H1 (cell line): ENCODE data around the gene PTGDS.

Source experiments
- ASH2L ChIP-seq: fragments of 200-600, 300-600 bp; sonication (generic); IDR thresholded peaks from one replicate; pipeline ENCODE4 v1.7.1; 2017; ENCODE audit warnings: low read length
- BRCA1 ChIP-seq: IDR thresholded peaks from 2 replicates; pipeline ENCODE4 v1.6.1; 2012; ENCODE audit warnings: low read depth, low read length, improper control_type of control experiment
- EGR1 ChIP-seq: IDR thresholded peaks from 2 replicates; pipeline ENCODE4 v1.6.1; 2011; ENCODE audit warnings: low read depth, low read length, borderline replicate concordance
- JUND ChIP-seq: IDR thresholded peaks from 2 replicates; pipeline ENCODE4 v1.6.1; 2011; ENCODE audit warnings: mild to moderate bottlenecking, improper control_type of control experiment, low read length
- MAX ChIP-seq: IDR thresholded peaks from 2 replicates; pipeline ENCODE4 v1.6.1; 2012; ENCODE audit warnings: inconsistent platforms
- POLR2A ChIP-seq, 2 experiments: IDR thresholded peaks; 1 replicate in 1 of 2; 2 replicates in 1 of 2; pipeline ENCODE4 v1.6.1; 2011; ENCODE audit warnings: low read depth in 2 of 2, low read length in 2 of 2, mild to moderate bottlenecking in 2 of 2; ENCODE audit errors: control extremely low read depth in 1 of 2
- RAD21 ChIP-seq, 2 experiments: IDR thresholded peaks in 1 of 2; conservative IDR thresholded peaks in 1 of 2; 2 replicates each; pipeline ENCODE4 v1.6.1; 2011; ENCODE audit warnings: low read depth in 2 of 2, low read length in 2 of 2, improper control_type of control experiment in 1 of 2, inconsistent platforms in 1 of 2, mild to moderate bottlenecking in 1 of 2, moderate library complexity in 1 of 2
- SP1 ChIP-seq: IDR thresholded peaks from 2 replicates; pipeline ENCODE4 v1.6.1; 2011; ENCODE audit warnings: low read depth, low read length
- SRF ChIP-seq: IDR thresholded peaks from 2 replicates; pipeline ENCODE4 v1.6.1; 2011; ENCODE audit warnings: mild to moderate bottlenecking, low read depth, low read length, moderate library complexity
- TAF1 ChIP-seq: IDR thresholded peaks from 2 replicates; pipeline ENCODE4 v1.6.1; 2011; ENCODE audit warnings: mild to moderate bottlenecking, low read depth, low read length
- TBP ChIP-seq: IDR thresholded peaks from 2 replicates; pipeline ENCODE4 v1.6.1; 2011; ENCODE audit warnings: low read depth, low read length, improper control_type of control experiment
- TF ChIP-seq, protein P1 (sequence below), 3 experiments: IDR thresholded peaks; 1 replicate in 2 of 3; 2 replicates in 1 of 3; pipeline versions ENCODE4 v1.5.1 to v1.6.1; 2011; ENCODE audit warnings: low read length in 3 of 3, mild to moderate bottlenecking in 3 of 3, inconsistent platforms in 2 of 3, low read depth in 1 of 3, moderate library complexity in 1 of 3; ENCODE audit not compliant: insufficient read depth in 1 of 3; ENCODE audit errors: control extremely low read depth in 1 of 3

DNA sequence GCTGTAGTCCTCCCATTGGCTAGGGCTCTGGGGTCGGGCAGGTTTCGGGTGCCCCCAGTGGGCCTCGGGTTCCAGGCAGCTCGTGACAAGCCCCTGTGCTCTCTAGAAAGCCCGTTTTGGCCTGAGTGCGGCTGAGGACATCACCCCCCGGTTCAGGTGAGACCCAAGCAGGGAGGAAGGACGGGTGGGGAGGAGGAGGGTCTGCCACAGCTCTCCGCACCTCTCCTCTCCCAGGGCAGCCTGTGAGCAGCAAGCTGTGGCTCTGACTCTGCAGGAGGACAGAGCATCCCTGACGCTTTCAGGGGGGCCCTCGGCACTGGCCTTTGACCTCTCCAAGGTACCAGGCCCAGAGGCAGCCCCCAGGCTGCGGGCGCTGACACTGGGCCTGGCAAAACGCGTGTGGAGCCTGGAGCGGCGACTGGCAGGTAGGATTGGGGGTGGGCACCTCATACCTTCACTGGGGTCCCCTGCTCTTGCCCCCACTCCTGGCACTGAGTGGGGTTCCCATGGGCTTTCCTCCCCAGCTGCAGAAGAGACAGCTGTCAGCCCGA lies 15.6 kb downstream of the PTGDS start:
- TF ChIP-seq JUND: no peak
- TF ChIP-seq SRF: no peak
- TF ChIP-seq, protein P1, sequence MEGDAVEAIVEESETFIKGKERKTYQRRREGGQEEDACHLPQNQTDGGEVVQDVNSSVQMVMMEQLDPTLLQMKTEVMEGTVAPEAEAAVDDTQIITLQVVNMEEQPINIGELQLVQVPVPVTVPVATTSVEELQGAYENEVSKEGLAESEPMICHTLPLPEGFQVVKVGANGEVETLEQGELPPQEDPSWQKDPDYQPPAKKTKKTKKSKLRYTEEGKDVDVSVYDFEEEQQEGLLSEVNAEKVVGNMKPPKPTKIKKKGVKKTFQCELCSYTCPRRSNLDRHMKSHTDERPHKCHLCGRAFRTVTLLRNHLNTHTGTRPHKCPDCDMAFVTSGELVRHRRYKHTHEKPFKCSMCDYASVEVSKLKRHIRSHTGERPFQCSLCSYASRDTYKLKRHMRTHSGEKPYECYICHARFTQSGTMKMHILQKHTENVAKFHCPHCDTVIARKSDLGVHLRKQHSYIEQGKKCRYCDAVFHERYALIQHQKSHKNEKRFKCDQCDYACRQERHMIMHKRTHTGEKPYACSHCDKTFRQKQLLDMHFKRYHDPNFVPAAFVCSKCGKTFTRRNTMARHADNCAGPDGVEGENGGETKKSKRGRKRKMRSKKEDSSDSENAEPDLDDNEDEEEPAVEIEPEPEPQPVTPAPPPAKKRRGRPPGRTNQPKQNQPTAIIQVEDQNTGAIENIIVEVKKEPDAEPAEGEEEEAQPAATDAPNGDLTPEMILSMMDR (IDR thresholded peaks at IDR 0.05; ENCODE audit: control extremely low read depth in 1 of 3, insufficient read depth in 1 of 3, low read depth in 1 of 3, low read length in 3 of 3): no peak
- no peak for TF ChIP-seq TBP
- no peak for TF ChIP-seq ASH2L
- no peak for TF ChIP-seq BRCA1
- no peak for TF ChIP-seq EGR1
- no peak for TF ChIP-seq MAX
- TF ChIP-seq RAD21 (IDR thresholded peaks at IDR 0.05 in 1 of 2, conservative IDR thresholded peaks at IDR 0.05 in 1 of 2; ENCODE audit: low read depth in 2 of 2, low read length in 2 of 2): no peak
- no peak for TF ChIP-seq POLR2A (IDR thresholded peaks at IDR 0.05; ENCODE audit: control extremely low read depth in 1 of 2, low read depth in 2 of 2, low read length in 2 of 2)
- TF ChIP-seq SP1: no peak
- TF ChIP-seq TAF1: no peak
